K562 (cell line): Measurements from ENCODE around the gene HNRNPLL. TPM values are rescaled to one million over a fixed set of nuclear protein-coding genes. Genes with fewer than 3 reads are reported as not detected.

Experiments
- CTBP1 ChIP-seq: fragments of 450-650 bp; IDR thresholded peaks from 2 replicates; pipeline ENCODE4 v1.6.1; 2016; ENCODE audit warnings: borderline replicate concordance
- HES1 ChIP-seq: fragments of 450-650 bp; IDR thresholded peaks from 2 replicates; pipeline ENCODE4 v1.6.1; 2016; ENCODE audit warnings: low read depth, mild to moderate bottlenecking, moderate library complexity
- HNRNPL ChIP-seq: fragments of 200-400 bp; formaldehyde crosslinking; IDR thresholded peaks from 2 replicates; pipeline ENCODE4 v1.6.1; 2017; ENCODE audit warnings: low read depth, mild to moderate bottlenecking, low read length
- HOMEZ ChIP-seq: fragments of 250-450 bp; sonication (Bioruptor Pico); IDR thresholded peaks from 2 replicates; pipeline ENCODE4 v1.4.0; 2020; ENCODE audit warnings: mild to moderate bottlenecking, moderate library complexity
- MAFK ChIP-seq: IDR thresholded peaks from 2 replicates; pipeline ENCODE4 v1.6.1; 2011; ENCODE audit warnings: low read length, improper control_type of control experiment
- MEIS2 ChIP-seq: fragments of 450-650 bp; IDR thresholded peaks from 2 replicates; pipeline ENCODE4 v1.6.1; 2014; ENCODE audit warnings: mild to moderate bottlenecking; ENCODE audit not compliant: partially characterized antibody
- NONO ChIP-seq, 2 experiments: fragments of 200-400 bp in 1 of 2; fragments of 450-650 bp in 1 of 2; formaldehyde crosslinking in 1 of 2; IDR thresholded peaks; 2 replicates each; pipeline ENCODE4 v1.6.1; 2017; ENCODE audit warnings: low read depth in 2 of 2, mild to moderate bottlenecking in 2 of 2, moderate library complexity in 2 of 2, low read length in 1 of 2
- U2AF1 ChIP-seq: fragments of 200-400 bp; formaldehyde crosslinking; optimal IDR thresholded peaks from 2 replicates; pipeline ENCODE3; 2017; ENCODE audit warnings: mild to moderate bottlenecking, low read depth, low read length, moderate library complexity
- ZNF316 ChIP-seq: fragments of 450-650 bp; IDR thresholded peaks from 2 replicates; pipeline ENCODE4 v1.6.1; 2016
- polyA plus RNA-seq, 8 experiments: library from polyadenylated mRNA; depleted of rRNA in 4 of 8; stranded (reverse) in 5 of 8; unstranded in 3 of 8; fragments of >200 nt; fragmentation: Nextera tagmentation in 2 of 8; fragmentation: Illumina TruSeq in 1 of 8; extraction: Ambion mirVana in 2 of 8; extraction: Trizol in 1 of 8; gene quantifications; 2 replicates each; pipeline versions ENCODE4 v1.2.1 to v1.2.3, GENCODE V29; 2011 to 2014; ENCODE audit warnings: inconsistent platforms in 1 of 8, missing spikeins in 1 of 8
- total RNA-seq, 7 experiments: library from RNA; depleted of rRNA in 6 of 7; stranded (reverse); fragments of >200 nt in 6 of 7; fragmentation: Illumina TruSeq in 2 of 7; extraction: Trizol in 2 of 7; gene quantifications; 2 replicates each; pipeline versions ENCODE4 v1.2.1 to v1.2.3, GENCODE V29; 2011 to 2021; ENCODE audit warnings: low replicate concordance in 1 of 7
- TF ChIP-seq, protein P1 (sequence below): fragments of 450-650 bp; IDR thresholded peaks from 2 replicates; pipeline ENCODE4 v1.6.1; 2016; ENCODE audit warnings: mild to moderate bottlenecking, moderate library complexity

HNRNPLL gene
- total and polyA plus RNA-seq, 9 of the 15 experiments (the other 6 are each of a cell fraction or from before 2014, with no cell fraction given): 19.8 to 135 (median 57.8) TPM

GRCh38 chr2:38613126-38613848 lies 10.6 kb upstream of the HNRNPLL start (continued):
- TF ChIP-seq HOMEZ (CRISPR knock-in tag) (no peak), U2AF1 (no peak), HES1 (0 out of 2 replicates have a peak, but pooled peaks have one; percentile 23), MAFK (0 out of 2 replicates have a peak, but pooled peaks have one; percentile 18), NONO (IDR thresholded peaks at IDR 0.05; ENCODE audit: low read depth in 2 of 2, low read length in 1 of 2) (no peak), ZNF316 (no peak), CTBP1 (0 out of 2 replicates have a peak, but pooled peaks have one; percentile 27), HNRNPL (no peak), MEIS2 (peak; percentile 83)
- TF ChIP-seq, protein P1, sequence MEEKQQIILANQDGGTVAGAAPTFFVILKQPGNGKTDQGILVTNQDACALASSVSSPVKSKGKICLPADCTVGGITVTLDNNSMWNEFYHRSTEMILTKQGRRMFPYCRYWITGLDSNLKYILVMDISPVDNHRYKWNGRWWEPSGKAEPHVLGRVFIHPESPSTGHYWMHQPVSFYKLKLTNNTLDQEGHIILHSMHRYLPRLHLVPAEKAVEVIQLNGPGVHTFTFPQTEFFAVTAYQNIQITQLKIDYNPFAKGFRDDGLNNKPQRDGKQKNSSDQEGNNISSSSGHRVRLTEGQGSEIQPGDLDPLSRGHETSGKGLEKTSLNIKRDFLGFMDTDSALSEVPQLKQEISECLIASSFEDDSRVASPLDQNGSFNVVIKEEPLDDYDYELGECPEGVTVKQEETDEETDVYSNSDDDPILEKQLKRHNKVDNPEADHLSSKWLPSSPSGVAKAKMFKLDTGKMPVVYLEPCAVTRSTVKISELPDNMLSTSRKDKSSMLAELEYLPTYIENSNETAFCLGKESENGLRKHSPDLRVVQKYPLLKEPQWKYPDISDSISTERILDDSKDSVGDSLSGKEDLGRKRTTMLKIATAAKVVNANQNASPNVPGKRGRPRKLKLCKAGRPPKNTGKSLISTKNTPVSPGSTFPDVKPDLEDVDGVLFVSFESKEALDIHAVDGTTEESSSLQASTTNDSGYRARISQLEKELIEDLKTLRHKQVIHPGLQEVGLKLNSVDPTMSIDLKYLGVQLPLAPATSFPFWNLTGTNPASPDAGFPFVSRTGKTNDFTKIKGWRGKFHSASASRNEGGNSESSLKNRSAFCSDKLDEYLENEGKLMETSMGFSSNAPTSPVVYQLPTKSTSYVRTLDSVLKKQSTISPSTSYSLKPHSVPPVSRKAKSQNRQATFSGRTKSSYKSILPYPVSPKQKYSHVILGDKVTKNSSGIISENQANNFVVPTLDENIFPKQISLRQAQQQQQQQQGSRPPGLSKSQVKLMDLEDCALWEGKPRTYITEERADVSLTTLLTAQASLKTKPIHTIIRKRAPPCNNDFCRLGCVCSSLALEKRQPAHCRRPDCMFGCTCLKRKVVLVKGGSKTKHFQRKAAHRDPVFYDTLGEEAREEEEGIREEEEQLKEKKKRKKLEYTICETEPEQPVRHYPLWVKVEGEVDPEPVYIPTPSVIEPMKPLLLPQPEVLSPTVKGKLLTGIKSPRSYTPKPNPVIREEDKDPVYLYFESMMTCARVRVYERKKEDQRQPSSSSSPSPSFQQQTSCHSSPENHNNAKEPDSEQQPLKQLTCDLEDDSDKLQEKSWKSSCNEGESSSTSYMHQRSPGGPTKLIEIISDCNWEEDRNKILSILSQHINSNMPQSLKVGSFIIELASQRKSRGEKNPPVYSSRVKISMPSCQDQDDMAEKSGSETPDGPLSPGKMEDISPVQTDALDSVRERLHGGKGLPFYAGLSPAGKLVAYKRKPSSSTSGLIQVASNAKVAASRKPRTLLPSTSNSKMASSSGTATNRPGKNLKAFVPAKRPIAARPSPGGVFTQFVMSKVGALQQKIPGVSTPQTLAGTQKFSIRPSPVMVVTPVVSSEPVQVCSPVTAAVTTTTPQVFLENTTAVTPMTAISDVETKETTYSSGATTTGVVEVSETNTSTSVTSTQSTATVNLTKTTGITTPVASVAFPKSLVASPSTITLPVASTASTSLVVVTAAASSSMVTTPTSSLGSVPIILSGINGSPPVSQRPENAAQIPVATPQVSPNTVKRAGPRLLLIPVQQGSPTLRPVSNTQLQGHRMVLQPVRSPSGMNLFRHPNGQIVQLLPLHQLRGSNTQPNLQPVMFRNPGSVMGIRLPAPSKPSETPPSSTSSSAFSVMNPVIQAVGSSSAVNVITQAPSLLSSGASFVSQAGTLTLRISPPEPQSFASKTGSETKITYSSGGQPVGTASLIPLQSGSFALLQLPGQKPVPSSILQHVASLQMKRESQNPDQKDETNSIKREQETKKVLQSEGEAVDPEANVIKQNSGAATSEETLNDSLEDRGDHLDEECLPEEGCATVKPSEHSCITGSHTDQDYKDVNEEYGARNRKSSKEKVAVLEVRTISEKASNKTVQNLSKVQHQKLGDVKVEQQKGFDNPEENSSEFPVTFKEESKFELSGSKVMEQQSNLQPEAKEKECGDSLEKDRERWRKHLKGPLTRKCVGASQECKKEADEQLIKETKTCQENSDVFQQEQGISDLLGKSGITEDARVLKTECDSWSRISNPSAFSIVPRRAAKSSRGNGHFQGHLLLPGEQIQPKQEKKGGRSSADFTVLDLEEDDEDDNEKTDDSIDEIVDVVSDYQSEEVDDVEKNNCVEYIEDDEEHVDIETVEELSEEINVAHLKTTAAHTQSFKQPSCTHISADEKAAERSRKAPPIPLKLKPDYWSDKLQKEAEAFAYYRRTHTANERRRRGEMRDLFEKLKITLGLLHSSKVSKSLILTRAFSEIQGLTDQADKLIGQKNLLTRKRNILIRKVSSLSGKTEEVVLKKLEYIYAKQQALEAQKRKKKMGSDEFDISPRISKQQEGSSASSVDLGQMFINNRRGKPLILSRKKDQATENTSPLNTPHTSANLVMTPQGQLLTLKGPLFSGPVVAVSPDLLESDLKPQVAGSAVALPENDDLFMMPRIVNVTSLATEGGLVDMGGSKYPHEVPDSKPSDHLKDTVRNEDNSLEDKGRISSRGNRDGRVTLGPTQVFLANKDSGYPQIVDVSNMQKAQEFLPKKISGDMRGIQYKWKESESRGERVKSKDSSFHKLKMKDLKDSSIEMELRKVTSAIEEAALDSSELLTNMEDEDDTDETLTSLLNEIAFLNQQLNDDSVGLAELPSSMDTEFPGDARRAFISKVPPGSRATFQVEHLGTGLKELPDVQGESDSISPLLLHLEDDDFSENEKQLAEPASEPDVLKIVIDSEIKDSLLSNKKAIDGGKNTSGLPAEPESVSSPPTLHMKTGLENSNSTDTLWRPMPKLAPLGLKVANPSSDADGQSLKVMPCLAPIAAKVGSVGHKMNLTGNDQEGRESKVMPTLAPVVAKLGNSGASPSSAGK: peak; percentile 45
